HUES6 (cell line): ENCODE measurements around the gene MACROD1.

Experiments
- H3K27ac ChIP-seq: 2 replicates; pipeline ENCODE4 v1.7.0; 2013; ENCODE audit warnings: low read depth, mild to moderate bottlenecking, low read length, inconsistent platforms
- H3K27me3 ChIP-seq: 2 replicates; pipeline ENCODE4 v1.6.1; 2013; ENCODE audit warnings: low read length; ENCODE audit not compliant: control insufficient read depth, insufficient read depth
- H3K36me3 ChIP-seq: 2 replicates; pipeline ENCODE4 v1.6.1; 2013; ENCODE audit warnings: low read length; ENCODE audit not compliant: control insufficient read depth, insufficient read depth
- H3K4me1 ChIP-seq: 2 replicates; pipeline ENCODE4 v1.6.1; 2013; ENCODE audit warnings: low read length; ENCODE audit not compliant: control insufficient read depth, insufficient read depth
- H3K4me3 ChIP-seq: 2 replicates; pipeline ENCODE4 v1.5.1; 2013; ENCODE audit warnings: low read depth, low read length
- H3K9ac ChIP-seq: one replicate; pipeline ENCODE4 v1.6.1; 2013; ENCODE audit warnings: mild to moderate bottlenecking, low read length
- H3K9me3 ChIP-seq: 2 replicates; pipeline ENCODE4 v1.6.1; 2013; ENCODE audit warnings: low read depth, low read length; ENCODE audit not compliant: control insufficient read depth, insufficient read depth

MACROD1 gene

GRCh38 chr11:64115531-64116522 lies 50.1 kb downstream of the MACROD1 start:
- H3K36me3 ChIP-seq: no peaks in the 10 kb centered on the region
- no peak overlapping the region for H3K4me3 ChIP-seq
- no peaks in the 10 kb centered on the region for H3K9me3 ChIP-seq
- H3K27me3 ChIP-seq: peaks cover 17% of the 10 kb centered on the region; the same call in 1 of the 2 replicates
- peaks cover 10% of the 10 kb centered on the region for H3K4me1 ChIP-seq
- no peak overlapping the region for H3K9ac ChIP-seq
- H3K27ac ChIP-seq: no peak overlapping the region

- no peak overlapping the region for H3K4me3 ChIP-seq
- H3K27me3 ChIP-seq: peaks cover 17% of the 10 kb centered on the region; the same call in 1 of the 2 replicates
- no peaks in the 10 kb centered on the region for H3K36me3 ChIP-seq
- H3K4me1 ChIP-seq: peaks cover 8% of the 10 kb centered on the region; the same call in 1 of the 2 replicates
- H3K9me3 ChIP-seq: no peaks in the 10 kb centered on the region
- H3K27ac ChIP-seq: no peak overlapping the region
- H3K9ac ChIP-seq: no peak overlapping the region
These were observed 51.7 kb downstream of the MACROD1 start for GRCh38 chr11:64114231-64114630.

DNA sequence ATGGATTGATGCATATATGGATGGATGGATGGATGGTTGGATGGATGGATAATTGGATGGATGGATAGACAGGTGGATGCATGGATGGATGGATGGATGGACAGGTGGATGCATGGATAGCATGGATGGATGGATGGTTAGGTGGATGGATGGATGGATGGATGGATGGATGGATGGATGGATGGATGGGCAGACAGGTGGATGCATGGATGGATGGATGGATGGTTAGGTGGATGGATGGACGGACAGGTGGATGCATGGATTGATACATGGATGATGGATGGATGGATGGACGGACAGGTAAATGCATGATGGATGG lies 52.5 kb downstream of the MACROD1 start:
- Histone ChIP-seq H3K9ac (no peak overlapping the region), H3K27ac (no peak overlapping the region), H3K27me3 (peaks cover 18% of the 10 kb centered on the region; the same call in 1 of the 2 replicates), H3K4me3 (no peak overlapping the region), H3K4me1 (0 out of 2 replicates have a peak, but pooled peaks cover 4% of the 10 kb centered on the region), H3K9me3 (no peaks in the 10 kb centered on the region), H3K36me3 (no peaks in the 10 kb centered on the region)

DNA sequence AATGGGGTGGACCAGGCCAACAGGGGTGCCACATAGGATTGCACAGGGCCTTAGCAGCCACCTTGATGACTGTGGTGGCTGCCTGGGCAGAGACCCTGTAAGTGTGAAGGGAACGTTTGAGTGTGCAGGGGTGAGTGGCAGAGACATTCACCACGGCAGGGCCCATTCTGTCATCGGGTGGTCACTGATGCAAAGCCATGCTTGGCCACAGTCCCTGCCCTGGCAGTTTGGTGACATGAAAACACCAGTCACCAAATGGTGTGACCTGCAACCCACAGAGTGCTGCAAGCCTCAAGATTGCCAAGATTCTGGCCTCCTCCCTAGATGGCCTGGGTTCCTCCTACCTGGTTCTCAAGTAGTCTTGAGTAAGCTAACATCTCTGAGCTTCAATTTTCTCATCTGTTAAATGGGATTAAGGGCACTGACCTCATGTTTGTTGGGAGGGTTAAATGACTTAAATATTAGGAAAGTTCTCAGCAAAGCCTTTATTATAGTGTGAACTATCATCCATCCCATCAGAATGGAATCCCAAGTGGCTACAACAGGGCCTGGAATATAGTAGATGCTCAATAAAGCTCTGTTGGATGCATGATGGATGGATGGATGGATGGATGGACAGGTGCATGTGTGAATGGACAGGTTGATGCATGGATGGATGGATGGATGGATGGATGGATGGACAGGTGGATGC lies 53.0 kb downstream of the MACROD1 start:
- peaks cover 20% of the 10 kb centered on the region; the same call in 1 of the 2 replicates for H3K27me3 ChIP-seq
- no peaks in the 10 kb centered on the region for H3K9me3 ChIP-seq
- no peak overlapping the region for H3K4me3 ChIP-seq
- H3K4me1 ChIP-seq: 0 out of 2 replicates have a peak, but pooled peaks cover 4% of the 10 kb centered on the region
- H3K27ac ChIP-seq: no peak overlapping the region
- no peaks in the 10 kb centered on the region for H3K36me3 ChIP-seq
- no peak overlapping the region for H3K9ac ChIP-seq

DNA sequence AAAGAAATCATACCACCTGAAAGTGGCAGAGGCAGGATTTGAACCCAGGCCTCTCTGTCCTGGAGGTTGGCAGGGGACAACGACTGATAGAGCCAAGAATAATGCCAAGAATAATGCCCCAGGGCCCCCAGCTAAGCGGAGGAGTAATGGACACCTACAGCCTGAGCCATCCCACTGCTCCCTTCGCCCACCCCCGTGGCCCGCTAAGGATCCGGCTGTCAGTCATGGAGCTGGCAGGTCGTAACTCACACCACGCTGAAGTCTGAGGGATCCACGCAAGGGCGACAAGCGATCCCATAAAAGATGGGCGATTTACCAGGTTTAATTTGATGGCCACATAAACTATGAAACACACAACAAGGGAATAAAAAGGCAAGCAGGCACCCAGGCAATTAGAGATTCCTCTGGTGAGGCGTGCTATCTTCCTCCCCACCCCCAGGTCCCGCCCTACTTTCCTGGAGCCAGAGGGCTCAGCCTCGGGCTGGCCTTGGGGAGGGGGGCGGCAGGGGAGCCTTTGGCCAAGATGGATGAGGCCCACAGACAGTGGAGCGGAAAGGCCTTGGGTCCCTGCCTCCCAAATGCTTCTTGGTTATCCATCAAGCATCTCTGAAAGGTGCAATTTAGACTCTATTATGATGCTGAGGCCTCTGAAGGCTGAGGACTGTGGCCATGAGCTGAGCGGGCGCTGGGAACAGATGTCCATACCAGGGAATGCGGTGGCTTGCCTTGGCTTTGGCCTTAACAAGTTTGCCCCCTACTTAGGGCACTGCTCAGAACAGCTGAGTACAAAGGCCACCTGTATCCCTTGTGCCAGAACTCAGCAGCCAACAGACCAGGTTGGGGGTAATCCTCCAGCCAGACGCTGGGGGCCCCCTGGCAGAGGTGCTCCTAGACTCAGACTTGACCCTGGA lies 55.2 kb downstream of the MACROD1 start:
- H3K4me3 ChIP-seq: no peak overlapping the region
- H3K36me3 ChIP-seq: no peaks in the 10 kb centered on the region
- no peak overlapping the region for H3K9ac ChIP-seq
- 0 out of 2 replicates have a peak, but pooled peaks cover 4% of the 10 kb centered on the region for H3K4me1 ChIP-seq
- H3K27me3 ChIP-seq: peaks cover 21% of the 10 kb centered on the region; the same call in 1 of the 2 replicates
- H3K27ac ChIP-seq: no peak overlapping the region
- no peaks in the 10 kb centered on the region for H3K9me3 ChIP-seq

GRCh38 chr11:64109332-64109731 lies 56.6 kb downstream of the MACROD1 start:
- Histone ChIP-seq H3K27ac (no peak overlapping the region), H3K4me1 (0 out of 2 replicates have a peak, but pooled peaks cover 4% of the 10 kb centered on the region), H3K36me3 (no peaks in the 10 kb centered on the region), H3K27me3 (peaks cover 18% of the 10 kb centered on the region; the same call in 1 of the 2 replicates), H3K9ac (no peak overlapping the region), H3K4me3 (no peak overlapping the region), H3K9me3 (no peaks in the 10 kb centered on the region)

DNA sequence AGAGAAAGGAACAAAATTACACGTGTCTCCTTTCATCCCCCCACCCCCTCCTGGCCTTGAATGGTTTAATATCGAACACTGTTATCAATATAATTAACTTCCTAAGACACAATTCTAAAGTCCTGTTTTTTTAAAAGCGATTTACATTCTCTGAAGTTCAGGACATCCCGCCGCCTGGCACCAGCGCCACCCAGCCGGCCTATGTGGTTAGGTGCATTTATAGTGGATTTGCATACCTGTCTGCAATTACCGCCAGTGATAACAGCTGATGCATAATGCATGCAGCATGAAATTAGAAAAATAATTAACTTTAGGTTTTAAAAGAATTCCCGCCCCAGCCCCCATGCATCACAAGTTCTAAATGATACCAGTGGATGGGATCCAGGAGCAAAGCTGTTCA lies 58.6 kb downstream of the MACROD1 start:
- 0 out of 2 replicates have a peak, but pooled peaks cover 4% of the 10 kb centered on the region for H3K4me1 ChIP-seq
- peaks cover 25% of the 10 kb centered on the region; the same call in 1 of the 2 replicates for H3K27me3 ChIP-seq
- no peaks in the 10 kb centered on the region for H3K36me3 ChIP-seq
- no peak overlapping the region for H3K27ac ChIP-seq
- no peaks in the 10 kb centered on the region for H3K9me3 ChIP-seq
- no peak overlapping the region for H3K4me3 ChIP-seq
- H3K9ac ChIP-seq: no peak overlapping the region

DNA sequence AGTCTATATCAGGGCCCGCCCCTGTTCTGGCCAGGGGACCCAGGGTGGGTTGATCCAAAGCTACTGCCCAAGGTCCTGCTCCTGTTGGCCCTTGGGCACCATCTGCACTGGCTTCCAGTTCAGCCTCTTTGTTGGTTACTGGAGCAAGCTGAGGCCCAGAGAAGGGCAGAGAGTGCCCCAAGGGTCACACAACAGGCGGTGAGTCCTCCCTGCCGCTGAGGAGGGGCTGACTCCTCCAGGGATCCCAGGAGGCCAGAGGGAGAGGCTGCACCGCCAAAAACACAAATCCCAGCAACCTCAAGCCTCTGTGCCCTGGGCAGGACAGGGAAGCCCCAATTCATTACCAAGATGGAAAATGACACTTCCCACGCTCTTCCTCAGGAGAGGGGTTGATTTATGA lies 61.3 kb downstream of the MACROD1 start:
- H3K27me3 ChIP-seq: peaks cover 35% of the 10 kb centered on the region
- no peaks in the 10 kb centered on the region for H3K9me3 ChIP-seq
- H3K4me3 ChIP-seq: no peak overlapping the region
- H3K4me1 ChIP-seq: no peaks in the 10 kb centered on the region
- no peak overlapping the region for H3K9ac ChIP-seq
- no peaks in the 10 kb centered on the region for H3K36me3 ChIP-seq
- no peak overlapping the region for H3K27ac ChIP-seq

- H3K9me3 ChIP-seq: no peaks in the 10 kb centered on the region
- no peaks in the 10 kb centered on the region for H3K36me3 ChIP-seq
- H3K9ac ChIP-seq: no peak overlapping the region
- H3K27ac ChIP-seq: no peak overlapping the region
- H3K27me3 ChIP-seq: peaks cover 40% of the 10 kb centered on the region
- no peak overlapping the region for H3K4me3 ChIP-seq
- H3K4me1 ChIP-seq: no peaks in the 10 kb centered on the region
These were observed 62.5 kb downstream of the MACROD1 start for GRCh38 chr11:64103277-64103985.
